ENCODE results near the gene PROZ. TPM values are rescaled to one million over a fixed set of nuclear protein-coding genes. Genes with fewer than 3 reads are reported as not detected.

Gene PROZ
- total RNA-seq, 1 donor = not detected

GRCh38 chr13:113218586-113218985 lies 60.1 kb downstream of the PROZ start:
- no peaks in the 10 kb centered on the region for H3K9me3 ChIP-seq (ENCODE audit: low read depth, low read length)
- no peaks in the 10 kb centered on the region for H3K27me3 ChIP-seq (ENCODE audit: insufficient read depth, low read length)
- H2AFZ ChIP-seq (ENCODE audit: low read length) = no peak overlapping the region
- no peak overlapping the region for H3K4me3 ChIP-seq (ENCODE audit: insufficient read depth, low read length)
- no peak overlapping the region for H3K27ac ChIP-seq (ENCODE audit: low read depth, low read length)
- peaks cover 73% of the 10 kb centered on the region for H4K20me1 ChIP-seq (ENCODE audit: insufficient read depth, low read length)
- peaks cover 22% of the 10 kb centered on the region for H3K36me3 ChIP-seq (ENCODE audit: insufficient read depth, low read length)
- TF ChIP-seq, protein P1, sequence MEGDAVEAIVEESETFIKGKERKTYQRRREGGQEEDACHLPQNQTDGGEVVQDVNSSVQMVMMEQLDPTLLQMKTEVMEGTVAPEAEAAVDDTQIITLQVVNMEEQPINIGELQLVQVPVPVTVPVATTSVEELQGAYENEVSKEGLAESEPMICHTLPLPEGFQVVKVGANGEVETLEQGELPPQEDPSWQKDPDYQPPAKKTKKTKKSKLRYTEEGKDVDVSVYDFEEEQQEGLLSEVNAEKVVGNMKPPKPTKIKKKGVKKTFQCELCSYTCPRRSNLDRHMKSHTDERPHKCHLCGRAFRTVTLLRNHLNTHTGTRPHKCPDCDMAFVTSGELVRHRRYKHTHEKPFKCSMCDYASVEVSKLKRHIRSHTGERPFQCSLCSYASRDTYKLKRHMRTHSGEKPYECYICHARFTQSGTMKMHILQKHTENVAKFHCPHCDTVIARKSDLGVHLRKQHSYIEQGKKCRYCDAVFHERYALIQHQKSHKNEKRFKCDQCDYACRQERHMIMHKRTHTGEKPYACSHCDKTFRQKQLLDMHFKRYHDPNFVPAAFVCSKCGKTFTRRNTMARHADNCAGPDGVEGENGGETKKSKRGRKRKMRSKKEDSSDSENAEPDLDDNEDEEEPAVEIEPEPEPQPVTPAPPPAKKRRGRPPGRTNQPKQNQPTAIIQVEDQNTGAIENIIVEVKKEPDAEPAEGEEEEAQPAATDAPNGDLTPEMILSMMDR (IDR thresholded peaks at IDR 0.05; ENCODE audit: extremely low read depth, low read depth, low read length) = no peak
- DNase-seq (ENCODE audit: insufficient read length, low spot score, missing footprints) = no peak
- H3K79me2 ChIP-seq (ENCODE audit: insufficient read depth, low read length) = peaks cover 97% of the 10 kb centered on the region
- H3K4me2 ChIP-seq (ENCODE audit: insufficient read depth, low read length) = no peak overlapping the region
- peaks cover 18% of the 10 kb centered on the region for H3K4me1 ChIP-seq (ENCODE audit: insufficient read depth, low read length)

DNA sequence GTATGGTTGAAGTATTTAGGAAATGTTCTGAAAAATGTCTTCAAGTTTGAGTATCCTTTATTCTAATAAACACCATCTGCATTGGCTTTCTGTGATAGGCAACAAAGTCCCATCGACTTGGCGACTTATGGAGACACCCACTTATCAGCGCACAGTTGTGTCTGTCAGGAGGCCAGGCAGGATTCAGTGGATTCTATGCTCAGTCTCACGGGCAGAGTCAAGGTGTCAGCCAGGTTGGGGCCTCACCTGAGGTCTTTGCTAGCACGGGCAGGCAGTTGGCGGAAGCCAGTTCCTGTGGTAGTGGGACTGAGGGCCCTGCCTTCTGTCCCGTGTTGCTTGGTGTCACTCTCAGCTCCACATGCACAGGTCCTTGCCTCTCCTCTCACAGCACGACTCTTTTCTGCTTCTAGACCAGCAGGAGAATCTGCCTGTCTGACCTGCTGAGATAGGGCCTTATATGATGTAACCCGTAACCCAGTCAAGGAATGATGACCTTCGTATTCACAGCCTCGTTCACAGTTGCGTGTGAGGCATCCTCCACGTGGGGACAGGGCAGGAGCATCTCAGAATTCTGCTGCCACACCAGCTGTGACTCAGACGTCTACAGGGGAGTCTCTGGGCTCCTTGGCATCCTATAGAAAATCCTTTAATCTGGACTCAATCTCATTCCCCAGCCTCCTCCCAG lies 61.0 kb downstream of the PROZ start:
- H3K4me1 ChIP-seq (ENCODE audit: insufficient read depth, low read length) = peaks cover 18% of the 10 kb centered on the region
- H3K79me2 ChIP-seq (ENCODE audit: insufficient read depth, low read length) = peaks cover 95% of the 10 kb centered on the region
- peak; percentile 92 for DNase-seq (ENCODE audit: insufficient read length, low spot score, missing footprints)
- H3K9me3 ChIP-seq (ENCODE audit: low read depth, low read length) = no peaks in the 10 kb centered on the region
- no peak overlapping the region for H3K4me2 ChIP-seq (ENCODE audit: insufficient read depth, low read length)
- H3K27ac ChIP-seq (ENCODE audit: low read depth, low read length) = no peak overlapping the region
- H3K36me3 ChIP-seq (ENCODE audit: insufficient read depth, low read length) = peaks cover 27% of the 10 kb centered on the region
- TF ChIP-seq, protein P1 (IDR thresholded peaks at IDR 0.05; ENCODE audit: extremely low read depth, low read depth, low read length) = no peak
- H3K4me3 ChIP-seq (ENCODE audit: insufficient read depth, low read length) = no peak overlapping the region
- H3K27me3 ChIP-seq (ENCODE audit: insufficient read depth, low read length) = no peaks in the 10 kb centered on the region
- H4K20me1 ChIP-seq (ENCODE audit: insufficient read depth, low read length) = peaks cover 69% of the 10 kb centered on the region
- H2AFZ ChIP-seq (ENCODE audit: low read length) = no peak overlapping the region

- no peaks in the 10 kb centered on the region for H3K9me3 ChIP-seq (ENCODE audit: low read depth, low read length)
- H2AFZ ChIP-seq (ENCODE audit: low read length) = no peak overlapping the region
- no peak overlapping the region for H3K27ac ChIP-seq (ENCODE audit: low read depth, low read length)
- no peaks in the 10 kb centered on the region for H3K27me3 ChIP-seq (ENCODE audit: insufficient read depth, low read length)
- H4K20me1 ChIP-seq (ENCODE audit: insufficient read depth, low read length) = peaks cover 61% of the 10 kb centered on the region
- H3K36me3 ChIP-seq (ENCODE audit: insufficient read depth, low read length) = peaks cover 35% of the 10 kb centered on the region
- TF ChIP-seq, protein P1 (IDR thresholded peaks at IDR 0.05; ENCODE audit: extremely low read depth, low read depth, low read length) = no peak
- H3K4me2 ChIP-seq (ENCODE audit: insufficient read depth, low read length) = no peak overlapping the region
- H3K79me2 ChIP-seq (ENCODE audit: insufficient read depth, low read length) = peaks cover 95% of the 10 kb centered on the region
- no peak for DNase-seq (ENCODE audit: insufficient read length, low spot score, missing footprints)
- H3K4me1 ChIP-seq (ENCODE audit: insufficient read depth, low read length) = peaks cover 18% of the 10 kb centered on the region
- H3K4me3 ChIP-seq (ENCODE audit: insufficient read depth, low read length) = no peak overlapping the region
Measured at GRCh38 chr13:113220141-113220598, 61.7 kb downstream of the PROZ start.

DNA sequence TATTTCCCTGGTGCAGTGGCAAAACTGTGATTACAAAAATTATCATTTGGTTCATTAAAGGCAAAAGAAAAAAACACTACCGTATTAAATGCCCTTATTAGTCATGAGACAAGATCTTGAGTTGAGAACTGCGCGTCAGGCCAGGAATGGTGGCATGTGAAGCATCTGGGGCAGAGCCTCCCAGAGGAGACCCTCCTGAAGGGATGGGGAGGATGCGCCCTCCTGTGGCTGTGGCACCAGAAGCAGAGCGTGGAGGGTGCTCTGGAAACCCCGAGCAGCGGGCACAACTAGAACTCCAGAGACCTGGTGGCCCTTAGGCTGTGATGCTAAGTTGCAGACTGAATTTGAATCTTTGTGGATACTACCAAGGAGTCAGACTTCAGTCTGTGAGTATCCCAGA lies 62.4 kb downstream of the PROZ start:
- TF ChIP-seq, protein P1 (IDR thresholded peaks at IDR 0.05; ENCODE audit: extremely low read depth, low read depth, low read length) = no peak
- no peak for DNase-seq (ENCODE audit: insufficient read length, low spot score, missing footprints)

More for the DNA sequence above, 62.4 kb downstream of the PROZ start:
- Histone ChIP-seq H4K20me1 (ENCODE audit: insufficient read depth, low read length) (peaks cover 58% of the 10 kb centered on the region), H2AFZ (ENCODE audit: low read length) (no peak overlapping the region), H3K27me3 (ENCODE audit: insufficient read depth, low read length) (no peaks in the 10 kb centered on the region), H3K27ac (ENCODE audit: low read depth, low read length) (no peak overlapping the region), H3K4me3 (ENCODE audit: insufficient read depth, low read length) (no peak overlapping the region), H3K9me3 (ENCODE audit: low read depth, low read length) (no peaks in the 10 kb centered on the region), H3K36me3 (ENCODE audit: insufficient read depth, low read length) (peaks cover 42% of the 10 kb centered on the region), H3K4me1 (ENCODE audit: insufficient read depth, low read length) (peaks cover 13% of the 10 kb centered on the region), H3K79me2 (ENCODE audit: insufficient read depth, low read length) (peaks cover 95% of the 10 kb centered on the region), H3K4me2 (ENCODE audit: insufficient read depth, low read length) (no peak overlapping the region)

Small RNA genes lying within 50 kb of the gene (small RNA-seq; reads per million reads assigned to genes)
- gene AL137002.1 = not detected

Other genes starting within 250 kb of the PROZ start
- 6.5 TPM in 2 replicates for gene MCF2L, start 189.4 kb upstream of the PROZ start, total RNA-seq
- under 0.01 TPM in 1 of 2 replicates, not detected in the other for gene F7, start 52.9 kb upstream of the PROZ start, total RNA-seq
- 0.29 TPM in 1 of 2 replicates, not detected in the other for gene F10, start 35.8 kb upstream of the PROZ start, total RNA-seq
- gene PCID2, start 50.0 kb downstream of the PROZ start, total RNA-seq = 48.5 and 55.4 TPM in 2 replicates
- 128 TPM in 2 replicates for gene CUL4A, start 51.0 kb downstream of the PROZ start, total RNA-seq
- 211 and 216 TPM in 2 replicates for gene LAMP1, start 138.6 kb downstream of the PROZ start, total RNA-seq
- gene GRTP1, start 205.5 kb downstream of the PROZ start, total RNA-seq = 0.29 and 0.36 TPM in 2 replicates

Measured in osteoblast (primary cell).